HL-60 (cell line): ENCODE results near the gene ADAMTS2.

Source experiments
- DNase-seq, 2 experiments: peaks; one replicate each; pipeline ENCODE4 v3.0.0-alpha.2; 2010 to 2020; ENCODE audit warnings: low read depth in 1 of 2, low spot score in 1 of 2
- H3K27ac ChIP-seq: fragments of 250-450 bp; sonication (Bioruptor Pico); replicated peaks from 2 replicates; pipeline ENCODE4 v1.5.1; 2020; ENCODE audit warnings: mild to moderate bottlenecking, moderate library complexity
- H3K27me3 ChIP-seq: fragments of 250-450 bp; sonication (Bioruptor Pico); 2 replicates; pipeline ENCODE4 v1.5.1; 2021; ENCODE audit warnings: mild to moderate bottlenecking, moderate library complexity; ENCODE audit not compliant: insufficient read depth, poor library complexity, severe bottlenecking
- H3K4me3 ChIP-seq: replicated peaks from 2 replicates; pipeline ENCODE4 v1.5.1; 2011; ENCODE audit warnings: mild to moderate bottlenecking, control low read depth, low read length; ENCODE audit not compliant: insufficient read depth
- CTCF ChIP-seq: IDR thresholded peaks from one replicate; pipeline ENCODE4 v1.5.1; 2011; ENCODE audit warnings: low read length, control low read depth, inconsistent platforms; ENCODE audit not compliant: insufficient read depth
- GABPA ChIP-seq: IDR thresholded peaks from 2 replicates; pipeline ENCODE4 v1.6.1; 2012; ENCODE audit warnings: low read depth
- POLR2AphosphoS5 ChIP-seq: IDR thresholded peaks from 2 replicates; pipeline ENCODE4 v1.6.1; 2012; ENCODE audit warnings: low read depth
- REST ChIP-seq: IDR thresholded peaks from 2 replicates; pipeline ENCODE4 v1.6.1; 2012; ENCODE audit warnings: low read depth; ENCODE audit not compliant: insufficient replicate concordance
- SPI1 ChIP-seq: IDR thresholded peaks from 2 replicates; pipeline ENCODE4 v1.6.1; 2012; ENCODE audit warnings: low read depth, mild to moderate bottlenecking, borderline replicate concordance

The ADAMTS2 gene

GRCh38 chr5:179122411-179123108, 222.7 kb downstream of the ADAMTS2 start:
- Histone ChIP-seq H3K4me3 (no peak overlapping the region), H3K27me3 (no peaks in the 10 kb centered on the region), H3K27ac (no peak overlapping the region)
- no peak for TF ChIP-seq CTCF
- TF ChIP-seq GABPA = no peak
- TF ChIP-seq SPI1 = no peak
- no peak for TF ChIP-seq REST
- TF ChIP-seq POLR2AphosphoS5 = no peak
- DNase-seq = no peak

- no peaks in the 10 kb centered on the region for H3K27me3 ChIP-seq
- no peak for DNase-seq
- H3K4me3 ChIP-seq = no peak overlapping the region
- no peak overlapping the region for H3K27ac ChIP-seq
- TF ChIP-seq CTCF = no peak
- no peak for TF ChIP-seq SPI1
- no peak for TF ChIP-seq POLR2AphosphoS5
- no peak for TF ChIP-seq REST
- no peak for TF ChIP-seq GABPA
Observed at GRCh38 chr5:179121667-179122111, 223.6 kb downstream of the ADAMTS2 start.

- Histone ChIP-seq H3K4me3 (no peak overlapping the region), H3K27me3 (no peaks in the 10 kb centered on the region), H3K27ac (no peak overlapping the region)
- no peak for DNase-seq
- TF ChIP-seq POLR2AphosphoS5 (no peak), GABPA (no peak), SPI1 (no peak), REST (no peak), CTCF (no peak)
Observed at GRCh38 chr5:179120951-179121666, 224.2 kb downstream of the ADAMTS2 start.
